Activated T-helper 1 cell treated with Interleukin-2 at 50 U/mL for 16 hours (primary cell): Measurements from ENCODE around the gene FAM193B.

Experiments
- DNase-seq: peaks from one replicate; pipeline ENCODE4 v3.0.0-alpha.2; 2020; ENCODE audit warnings: low read depth

Gene FAM193B

DNA sequence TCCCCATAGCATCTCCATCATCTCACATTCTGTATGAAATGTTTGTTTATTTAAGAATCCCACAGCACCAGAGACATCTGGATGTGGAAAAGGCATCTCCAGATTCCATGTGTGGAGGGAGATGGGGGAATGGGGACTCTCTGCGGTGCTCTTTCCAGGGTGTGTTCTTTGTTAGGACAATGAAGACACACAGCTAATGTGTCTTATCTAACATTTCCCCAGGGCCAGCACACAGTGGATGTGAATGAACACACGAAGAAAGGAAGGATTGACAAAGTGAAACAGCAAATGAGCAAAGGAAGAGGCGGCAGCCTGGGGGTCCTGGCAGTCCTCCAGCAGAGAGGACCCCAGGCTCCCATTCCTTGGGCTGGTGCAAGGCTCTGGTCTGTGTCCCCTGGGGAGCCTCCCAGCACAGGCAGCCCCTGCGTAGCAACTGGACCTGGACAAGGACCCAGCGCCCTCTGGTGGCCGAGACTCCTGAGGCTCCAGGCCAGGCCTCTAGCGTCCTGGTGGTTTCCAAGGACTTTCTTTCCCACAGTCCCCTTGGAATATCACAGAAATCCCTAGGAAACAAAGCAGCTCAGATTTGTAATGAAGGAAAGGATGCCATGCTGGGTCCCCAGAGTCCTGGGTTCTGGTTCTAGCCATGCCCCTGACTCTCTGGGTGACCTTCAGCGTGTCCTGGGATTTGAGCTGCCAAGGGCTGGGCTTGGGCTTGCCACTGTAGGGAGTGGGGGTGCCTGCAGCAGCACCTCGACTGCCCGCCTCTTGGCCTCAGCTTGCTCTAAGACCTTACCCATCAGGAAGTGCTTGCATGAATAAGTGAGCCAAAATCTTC lies 53.5 kb downstream of the FAM193B start:
- DNase-seq = peak; percentile 70

DNA sequence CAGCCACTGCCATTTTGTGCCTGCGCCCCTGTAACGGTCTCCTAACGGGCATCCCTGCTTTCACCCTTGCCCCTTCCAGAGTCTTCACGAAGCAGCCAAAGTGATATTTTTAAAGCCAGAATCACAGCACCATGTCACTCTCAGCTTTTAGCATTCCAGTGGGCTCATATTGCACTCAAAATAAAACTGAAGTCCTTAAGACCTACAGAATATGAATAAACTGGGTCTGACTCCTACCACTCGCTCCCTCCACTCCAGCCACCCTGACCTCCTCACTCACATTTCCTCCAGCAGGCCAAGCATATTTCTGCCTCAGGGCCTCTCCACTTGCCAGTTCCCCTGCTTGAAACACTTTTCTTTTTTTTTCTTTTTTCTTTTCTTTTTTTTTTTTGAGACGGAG lies 54.5 kb downstream of the FAM193B start:
- DNase-seq = no peak

DNA sequence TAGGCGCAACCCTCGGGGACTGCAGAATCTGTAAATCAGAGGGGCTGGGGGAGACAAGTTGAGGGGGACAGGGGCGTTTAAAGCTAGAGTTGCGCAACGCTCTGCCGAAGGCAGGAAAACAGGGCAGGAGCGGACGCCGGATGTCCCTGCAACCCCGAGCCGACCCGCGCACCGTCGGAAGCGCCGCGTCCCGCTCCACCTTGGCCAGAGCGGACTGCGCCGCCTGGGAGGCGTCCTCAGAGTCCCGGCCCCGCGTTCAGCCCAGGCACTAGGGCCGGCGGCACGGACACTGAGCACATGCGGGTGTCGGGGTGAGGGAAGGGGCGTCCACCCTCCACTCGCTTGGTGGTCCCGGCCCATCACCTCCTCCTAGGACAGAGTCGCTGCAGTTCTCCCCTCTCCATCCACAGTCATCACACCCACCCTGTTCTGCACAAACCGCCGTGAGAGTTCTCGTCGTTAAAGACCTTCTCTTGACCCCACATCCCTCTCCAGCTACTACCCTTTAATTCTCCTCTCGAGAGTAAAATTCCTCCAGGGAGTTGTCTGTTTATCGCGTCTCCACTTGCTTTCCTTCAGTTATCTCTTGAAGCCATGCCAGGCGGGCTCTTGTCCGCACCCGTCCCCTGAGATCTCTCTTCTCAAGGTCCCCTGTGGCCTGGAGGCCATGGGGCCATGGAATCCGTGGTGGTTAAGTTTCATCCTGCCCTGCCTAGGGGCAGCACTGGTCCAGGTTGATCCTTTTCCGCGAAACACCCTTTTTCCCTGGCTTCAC lies 56.2 kb downstream of the FAM193B start:
- no peak for DNase-seq

DNA sequence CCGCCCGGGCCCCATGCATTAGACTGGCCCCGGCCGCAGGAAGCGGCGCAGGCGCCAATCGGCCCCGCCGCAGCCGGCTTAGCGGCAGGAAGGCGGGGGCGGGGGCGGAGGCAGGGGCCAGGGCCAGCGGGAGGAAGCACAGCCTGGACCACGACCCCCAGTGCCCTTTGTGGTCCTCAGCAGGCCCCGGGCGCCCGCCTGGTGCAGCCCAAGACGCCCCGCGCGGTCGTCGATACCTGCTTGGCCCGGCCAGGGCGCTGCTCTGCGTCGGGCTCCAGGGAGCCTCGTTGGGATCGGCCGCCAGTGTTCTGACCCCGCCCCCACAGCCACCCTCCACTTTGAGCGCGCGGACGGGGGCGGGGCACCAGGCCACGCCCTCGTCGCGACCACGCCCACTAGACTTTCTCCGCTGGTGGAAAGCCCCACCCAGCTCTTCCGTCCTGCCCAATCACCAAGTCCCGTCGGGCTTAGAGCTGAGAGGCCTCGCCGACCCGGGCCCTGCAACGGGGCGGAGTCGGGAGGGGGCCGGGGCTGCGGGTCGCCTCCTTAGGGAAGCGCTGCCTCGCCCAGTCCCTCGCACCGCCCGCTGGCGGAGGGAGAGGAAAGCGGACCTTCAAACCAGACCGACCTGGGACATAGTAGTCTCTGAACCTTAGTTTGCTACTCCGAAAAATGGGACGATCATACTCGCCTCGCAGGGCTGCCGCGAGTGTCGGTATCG lies 56.9 kb downstream of the FAM193B start, which contains the start of gene PDLIM7:
TSS of gene PDLIM7 (minus strand) at position 313 of the 721 bp plus-strand sequence. CDS start 1,092 bp downstream, outside the sequence.
- DNase-seq = peak; percentile 90

DNA sequence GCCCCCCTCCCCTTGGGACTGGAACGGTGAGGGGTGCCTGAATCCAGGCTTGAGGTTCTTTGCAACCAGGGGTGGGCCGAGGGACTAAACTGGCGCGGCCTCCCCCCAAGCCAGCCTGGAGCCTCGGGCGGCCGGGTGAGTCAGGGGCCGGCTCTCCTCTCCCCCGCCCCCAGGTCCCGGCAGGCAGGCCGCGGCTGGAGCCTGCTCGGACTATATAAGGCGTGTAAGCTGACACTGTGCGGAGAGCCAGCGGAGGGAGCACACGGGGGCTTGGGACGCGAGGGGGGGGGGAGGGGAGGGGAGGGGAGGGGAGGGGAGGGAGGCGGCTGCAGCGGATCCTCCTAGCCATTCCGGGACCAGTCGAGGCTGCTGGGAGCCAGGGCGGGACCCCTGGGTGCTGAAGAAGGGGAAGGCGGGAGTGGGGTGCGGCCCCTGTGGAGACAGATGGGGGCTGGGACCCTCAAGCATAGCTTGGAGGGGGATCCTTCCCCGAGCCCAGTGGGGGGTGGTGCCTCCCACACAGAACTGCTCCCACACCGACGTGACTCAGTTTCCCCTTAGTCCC lies 57.6 kb downstream of the FAM193B start:
- DNase-seq = no peak

DNA sequence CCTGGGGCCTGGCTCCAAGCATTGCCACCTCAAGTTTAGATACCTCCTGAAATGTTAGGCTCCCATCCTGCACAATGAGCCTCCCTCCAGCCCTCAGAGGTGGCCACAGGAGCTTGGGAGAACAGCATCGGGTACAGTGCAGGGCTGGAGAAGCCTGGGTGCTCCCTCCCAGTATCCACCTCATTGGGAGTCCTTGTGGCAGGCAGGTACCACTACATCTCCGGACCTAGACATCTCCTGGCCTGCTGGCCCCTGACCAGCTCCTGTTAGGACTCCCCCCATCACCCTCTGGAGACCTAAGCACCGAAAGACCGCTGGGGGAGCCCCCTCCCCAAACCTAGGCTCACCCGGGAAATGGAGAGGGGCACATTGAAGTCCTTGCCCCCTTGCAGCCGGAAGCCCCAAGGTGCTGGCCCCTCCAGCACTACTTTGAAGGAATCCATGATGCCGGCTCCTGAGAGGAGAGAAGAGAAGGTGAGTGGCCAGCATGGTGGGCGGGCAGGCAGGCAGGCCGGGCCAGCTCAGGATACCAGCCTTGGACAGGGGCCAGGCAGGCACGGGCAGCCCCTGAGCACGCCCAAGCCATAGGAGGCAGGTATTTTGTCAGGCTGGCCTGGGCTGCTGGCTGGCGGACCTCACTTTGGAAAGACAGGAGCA lies 58.2 kb downstream of the FAM193B start:
- no peak for DNase-seq

DNA sequence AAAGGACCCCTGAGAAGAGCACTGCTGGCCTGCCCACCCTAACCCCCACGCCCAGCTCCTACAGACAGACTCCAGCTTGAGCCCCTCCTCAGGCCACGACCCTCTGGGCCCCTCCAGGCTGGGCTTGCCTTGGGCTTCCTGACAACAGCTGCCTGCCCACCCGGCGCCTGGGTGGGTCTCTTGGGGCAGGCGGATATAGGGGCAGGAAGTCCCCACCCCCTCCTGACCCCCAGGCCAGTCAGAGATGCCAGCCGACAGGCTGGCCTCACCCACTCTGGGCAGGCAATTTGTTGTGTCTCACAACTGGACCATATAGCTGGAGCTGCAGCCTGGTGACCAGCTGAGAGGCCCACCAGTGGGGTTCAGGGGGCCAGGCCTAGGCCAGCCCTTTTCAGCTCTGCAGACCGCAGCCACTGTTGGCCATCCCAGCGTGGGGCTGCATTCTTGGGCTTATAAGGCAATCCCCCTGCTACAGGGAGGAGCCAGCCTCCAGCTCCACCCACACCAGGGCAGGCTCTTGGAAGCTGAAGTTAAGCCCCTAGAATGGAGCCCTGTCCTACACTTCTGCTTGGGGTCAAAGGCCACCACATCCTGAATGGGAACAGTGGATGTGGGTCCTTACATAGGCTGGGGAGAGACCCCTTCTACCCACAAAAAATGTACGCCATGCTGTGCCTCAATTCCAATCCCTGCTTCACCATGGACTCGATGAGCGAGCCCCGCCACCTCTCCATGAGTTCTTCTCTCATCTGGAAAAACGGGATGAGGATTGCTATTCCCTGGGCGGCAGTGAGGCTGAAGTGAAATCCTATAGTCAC lies 58.9 kb downstream of the FAM193B start:
- DNase-seq = no peak

DNA sequence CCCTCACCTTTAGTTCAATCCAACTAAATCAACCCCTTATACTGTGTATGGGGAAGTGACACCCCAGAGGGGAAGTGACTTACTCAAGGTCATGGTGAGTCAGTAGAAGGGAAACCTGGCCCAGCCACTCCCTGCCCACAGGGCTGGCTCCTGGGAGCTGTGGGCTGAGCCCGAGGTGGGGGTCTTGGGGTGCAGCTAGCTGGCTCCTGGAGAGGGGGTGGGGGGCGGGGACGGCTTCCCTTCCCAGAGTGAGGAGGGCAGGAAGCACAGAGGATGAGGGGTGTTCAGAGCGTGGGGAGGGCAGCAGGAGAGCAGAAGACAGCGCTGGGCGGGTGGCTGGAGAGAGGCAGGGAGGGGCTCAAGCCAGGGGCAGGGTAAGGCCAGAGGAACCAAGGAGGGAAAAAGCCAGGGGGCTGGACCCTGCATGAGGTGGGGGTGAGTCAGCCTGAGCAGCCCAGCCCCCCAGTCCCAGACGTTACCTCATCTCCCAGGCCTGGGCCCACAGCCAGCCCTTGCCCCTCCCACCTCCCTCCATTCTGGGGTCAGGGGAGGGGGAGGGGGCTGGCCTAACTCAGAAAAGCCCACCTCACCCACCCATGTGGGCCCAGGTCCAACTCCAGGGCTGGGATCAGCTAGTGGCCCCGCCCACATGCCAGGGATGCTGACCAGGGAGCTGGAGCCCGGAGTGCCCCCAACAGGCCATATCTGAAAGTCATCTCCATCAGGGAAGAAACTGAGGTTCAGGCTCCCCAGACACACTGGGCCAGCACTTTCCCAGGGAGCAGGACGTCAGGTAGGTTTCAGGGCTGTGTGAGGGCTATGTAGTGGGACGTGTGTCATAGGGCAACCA lies 59.8 kb downstream of the FAM193B start:
- no peak for DNase-seq

DNA sequence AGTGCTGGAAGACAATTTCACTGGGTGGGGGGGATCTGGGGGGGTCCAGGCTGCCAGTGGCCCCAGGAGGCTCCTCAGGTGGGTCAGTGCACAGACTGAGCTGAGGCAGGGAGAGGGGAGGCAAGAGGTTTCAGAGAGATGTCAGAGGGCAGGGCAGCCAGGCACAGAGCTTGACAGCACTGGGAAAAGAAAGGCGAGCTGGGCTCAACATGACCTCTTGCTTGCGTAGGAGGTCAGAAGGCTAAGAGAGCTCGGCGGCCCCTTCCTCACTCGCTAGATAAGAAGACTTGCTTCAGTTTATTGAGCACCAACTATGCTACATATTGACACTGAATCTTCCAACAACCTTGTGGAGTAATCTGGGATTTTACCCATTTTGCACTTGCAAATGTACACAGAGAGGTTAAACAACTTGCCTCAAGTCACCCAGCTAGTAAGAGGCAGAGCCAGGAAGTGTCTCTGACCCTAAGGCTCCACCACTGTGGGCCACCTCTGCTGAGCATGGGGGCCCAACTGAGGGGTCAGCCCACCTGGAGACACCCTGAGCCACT lies 60.5 kb downstream of the FAM193B start:
- DNase-seq = no peak

DNA sequence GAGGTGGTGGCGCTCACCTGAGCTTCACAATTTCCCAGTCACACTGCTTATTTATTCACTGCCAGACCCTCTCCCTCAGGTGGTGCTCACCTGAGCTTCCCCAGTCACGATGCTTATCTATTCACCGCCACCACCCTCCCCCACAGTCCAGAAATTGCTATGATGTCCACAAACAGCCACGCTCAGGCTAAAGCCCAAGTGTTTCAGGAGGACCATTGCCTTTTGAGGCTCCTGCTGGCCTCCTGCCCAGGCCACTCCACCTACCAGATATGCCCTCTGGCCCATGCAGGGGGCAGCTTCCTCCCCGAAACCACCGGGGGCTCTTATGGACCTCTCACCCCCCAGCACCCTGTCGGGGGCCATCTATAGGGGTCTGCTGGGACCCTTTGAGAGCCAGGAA lies 61.5 kb downstream of the FAM193B start:
- no peak for DNase-seq

DNA sequence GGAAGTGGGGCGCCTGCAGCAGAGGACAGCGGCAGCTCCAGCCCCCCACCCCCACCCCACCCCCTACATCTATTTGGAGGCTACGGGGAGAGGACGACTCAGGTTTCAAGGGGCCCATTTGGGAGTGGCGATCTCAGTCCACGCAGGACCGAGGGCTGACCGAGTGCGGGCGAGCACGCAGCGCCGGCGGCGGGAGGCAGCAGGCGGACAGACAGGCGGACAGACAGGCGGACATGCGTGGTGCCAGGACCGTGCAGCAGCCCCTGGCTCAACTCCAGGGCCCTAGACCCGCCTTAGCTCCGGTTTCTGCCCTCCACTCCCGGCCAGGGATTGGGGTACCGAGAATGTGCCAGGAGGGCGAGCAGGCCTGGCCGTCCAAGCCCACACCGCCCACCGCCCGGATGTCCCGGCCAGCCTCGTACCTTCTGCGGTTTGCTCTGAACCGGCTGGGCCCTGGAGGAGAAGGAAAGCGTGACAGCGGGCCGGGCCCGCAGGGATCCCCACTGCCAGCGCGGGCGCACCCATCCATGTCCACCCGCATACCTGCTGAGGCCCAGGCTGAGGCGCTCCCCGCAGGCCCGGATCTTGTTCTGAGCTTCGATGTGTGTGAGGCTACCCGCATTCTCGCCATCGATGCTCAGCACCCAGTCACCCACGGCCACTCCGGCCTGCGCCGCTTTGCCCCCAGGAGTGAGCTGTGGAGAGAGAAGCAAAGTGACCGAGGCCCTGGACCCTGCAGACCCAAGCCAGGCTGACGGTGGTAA lies 62.2 kb downstream of the FAM193B start:
- no peak for DNase-seq

DNA sequence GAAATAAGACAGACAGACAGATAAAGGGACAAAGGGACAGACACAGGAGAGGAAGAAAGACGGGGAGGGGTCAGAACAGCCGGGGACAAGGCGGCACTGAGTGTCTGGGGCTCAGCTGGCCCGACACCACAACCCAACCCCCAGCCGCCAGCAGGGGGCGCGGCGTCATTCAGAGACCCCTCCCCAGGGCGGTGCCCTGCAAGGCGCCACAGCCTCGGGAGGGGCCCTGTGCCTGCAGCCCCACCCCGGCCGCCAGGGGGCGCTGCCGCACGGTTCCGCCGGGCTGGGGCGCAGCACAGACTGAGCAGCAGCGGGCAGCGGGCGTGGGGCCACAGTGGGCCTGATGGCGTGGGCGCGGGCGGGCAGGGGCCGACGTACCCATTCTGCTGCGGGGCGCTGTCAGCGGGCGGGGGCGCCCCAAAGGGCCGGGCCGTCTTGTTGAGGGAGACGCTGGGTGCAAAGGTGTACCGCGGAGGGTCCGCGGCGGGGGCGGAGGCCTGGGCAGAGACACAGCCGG lies 62.9 kb downstream of the FAM193B start:
- no peak for DNase-seq

DNA sequence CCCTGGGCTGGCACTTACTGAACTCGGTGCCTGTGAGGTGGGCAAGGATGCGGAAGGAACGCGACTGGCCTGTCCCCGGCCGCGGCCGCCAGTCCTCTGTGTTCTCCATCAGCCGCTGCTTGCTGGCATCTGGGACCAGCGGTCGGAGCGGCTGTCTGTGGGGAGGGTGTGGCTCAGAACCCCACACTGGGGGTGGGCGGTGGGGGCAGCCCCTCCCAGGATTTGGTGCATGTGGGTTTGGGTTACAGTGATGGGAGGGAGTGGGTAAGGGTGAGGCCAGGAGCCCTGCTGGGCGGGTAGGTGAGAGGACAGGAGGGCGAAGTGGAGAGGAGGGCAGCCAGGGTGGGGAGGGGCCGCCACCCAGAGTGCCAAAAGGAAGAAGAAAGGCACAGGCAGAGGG lies 63.4 kb downstream of the FAM193B start:
- DNase-seq = no peak

DNA sequence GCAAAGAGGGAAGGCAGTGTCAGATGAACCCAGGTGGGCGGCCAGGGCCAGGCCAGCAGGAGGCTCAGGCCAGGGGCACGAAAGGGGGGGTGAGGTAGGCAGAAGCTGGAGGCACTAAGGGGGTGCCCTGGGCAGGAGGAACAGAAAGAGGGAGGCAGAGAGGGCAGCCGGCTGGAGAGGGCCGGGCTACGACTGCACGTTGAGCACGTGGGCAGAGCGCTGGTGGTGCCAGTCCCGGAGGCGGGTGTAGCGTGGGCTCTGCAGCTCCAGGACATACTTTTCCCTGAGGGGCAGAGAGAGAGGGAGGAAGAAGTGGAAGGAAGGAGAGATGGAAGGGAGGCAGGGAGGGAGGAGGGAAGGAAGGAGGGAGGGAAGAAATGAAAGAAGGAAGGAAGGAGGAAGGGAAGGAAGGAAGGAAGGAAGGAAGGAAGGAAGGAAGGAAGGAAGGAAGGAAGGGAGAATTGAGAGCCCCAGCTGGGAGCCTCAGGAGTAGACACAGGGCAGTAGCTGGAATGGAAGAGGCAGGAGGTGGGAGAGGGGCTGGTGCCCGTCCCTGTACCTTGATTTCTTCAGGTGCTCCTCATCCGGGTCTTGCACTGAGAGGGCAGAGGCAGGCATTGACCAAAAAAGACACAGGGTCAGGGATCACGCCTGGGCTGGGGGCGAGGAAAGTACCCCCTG lies 63.9 kb downstream of the FAM193B start:
- DNase-seq = no peak

DNA sequence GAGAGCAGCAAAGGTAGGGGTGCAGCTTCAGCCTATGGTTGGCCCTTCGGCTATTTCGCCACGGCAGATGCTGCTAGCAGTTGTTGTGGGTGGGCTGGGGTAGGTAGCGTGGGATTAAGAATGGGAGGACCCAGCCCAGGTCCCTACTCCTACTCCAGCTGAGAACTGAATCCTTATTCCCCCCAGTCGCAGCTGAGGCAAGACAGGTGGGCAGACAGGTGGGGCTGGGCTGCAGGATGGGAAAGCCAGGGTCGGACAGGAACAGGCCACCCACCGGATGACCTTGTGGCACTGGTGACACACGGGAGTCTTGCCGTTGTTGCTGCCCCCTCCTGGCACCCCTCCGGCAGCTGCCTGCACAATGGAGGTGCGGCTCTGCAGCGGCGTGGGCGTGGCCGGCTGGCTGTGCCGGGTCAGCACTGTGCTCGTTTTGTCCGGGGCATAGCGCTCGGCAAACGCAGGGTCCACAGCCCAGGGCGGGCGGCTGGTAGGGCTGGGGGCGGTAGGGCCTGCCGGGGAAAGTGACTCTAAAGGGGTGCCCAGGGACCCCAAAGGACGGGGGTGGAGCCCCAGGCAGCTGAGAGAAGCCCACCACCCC lies 65.1 kb downstream of the FAM193B start:
- DNase-seq = no peak

DNA sequence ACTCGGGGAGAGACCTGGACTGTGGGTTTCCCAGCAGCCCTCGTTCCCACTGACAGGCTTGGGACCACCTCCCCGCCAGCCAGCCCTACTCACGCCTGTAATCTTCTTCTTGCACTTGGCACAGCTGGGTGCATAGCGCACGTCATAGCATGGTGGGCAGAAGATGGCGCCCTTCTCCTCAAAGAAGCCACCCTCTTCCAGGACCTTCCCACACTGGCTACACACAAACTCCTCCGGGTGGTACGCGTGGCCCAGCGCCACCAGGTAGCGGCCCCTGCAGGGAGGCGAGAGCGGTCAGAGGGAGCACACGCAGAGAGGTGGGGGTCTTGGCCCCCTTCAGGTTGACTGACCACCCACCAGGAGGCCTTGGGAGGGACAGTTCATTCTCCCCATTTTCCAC lies 66.4 kb downstream of the FAM193B start:
- no peak for DNase-seq

DNA sequence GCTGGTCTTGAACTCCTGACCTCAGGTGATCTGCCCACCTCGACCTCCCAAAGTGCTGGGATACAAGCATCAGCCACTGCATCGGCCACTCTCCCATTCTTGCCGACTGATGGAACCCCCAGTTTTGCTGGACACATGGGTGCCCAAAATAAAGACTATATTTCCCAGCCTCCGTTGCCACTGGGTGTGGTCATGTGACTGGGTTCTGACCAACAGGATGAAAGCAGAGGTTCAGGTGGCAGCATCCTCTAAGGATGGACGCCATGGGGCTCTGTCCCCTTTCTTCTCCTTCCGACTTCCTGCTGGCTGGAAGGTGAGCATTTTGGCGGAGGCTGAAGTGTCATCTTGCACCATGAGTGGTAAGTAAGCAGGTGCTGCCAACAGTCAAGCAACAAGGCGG lies 67.2 kb downstream of the FAM193B start:
- DNase-seq = no peak

DNA sequence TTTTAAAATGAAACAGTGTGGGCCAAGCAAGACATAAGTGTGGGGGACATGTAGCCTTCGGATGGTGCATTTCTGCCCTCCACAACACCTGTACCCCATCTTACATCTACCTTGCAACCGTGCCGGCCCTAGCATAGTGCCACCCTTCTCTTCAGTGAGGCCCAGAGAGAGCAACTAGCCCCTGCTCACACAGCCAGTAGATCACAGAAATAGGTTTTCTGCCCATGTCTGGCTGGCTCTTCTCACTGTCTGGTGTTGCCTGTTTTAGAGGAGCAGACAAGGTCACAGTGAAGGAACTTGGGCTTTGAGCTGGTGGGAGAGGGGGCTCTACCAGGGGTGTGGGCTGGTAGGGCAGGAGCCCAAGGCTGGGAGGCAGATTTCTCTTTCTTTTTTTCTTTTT lies 68.1 kb downstream of the FAM193B start:
- no peak for DNase-seq
